Astrocyte (in vitro differentiated cells and primary cell): ENCODE data around the gene MLLT10. TPM values are rescaled to one million over a fixed set of nuclear protein-coding genes. Genes with fewer than 3 reads are reported as not detected.

Experiments
- DNase-seq: peaks from one replicate; pipeline ENCODE4 v3.0.0-alpha.2; 2010; ENCODE audit warnings: low read depth
- FAIRE-seq: peaks from 2 replicates; lab custom pipeline; 2011; peaks lifted over from hg19 to GRCh38; lab: Jason Lieb, UNC
- H2AFZ ChIP-seq: 2 replicates; pipeline ENCODE4 v1.6.0; 2012; ENCODE audit warnings: low read depth, low read length, inconsistent platforms
- H3K27ac ChIP-seq: 2 replicates; pipeline ENCODE4 v1.5.1; 2011; ENCODE audit warnings: low read depth, low read length, inconsistent platforms
- H3K27me3 ChIP-seq: 2 replicates; pipeline ENCODE4 v1.6.0; 2011; ENCODE audit warnings: low read length, inconsistent platforms; ENCODE audit not compliant: insufficient read depth
- H3K36me3 ChIP-seq: 2 replicates; pipeline ENCODE4 v1.5.1; 2011; ENCODE audit warnings: low read length, inconsistent platforms; ENCODE audit not compliant: insufficient read depth
- H3K4me1 ChIP-seq: 2 replicates; pipeline ENCODE4 v1.5.1; 2011; ENCODE audit warnings: low read length, inconsistent platforms; ENCODE audit not compliant: insufficient read depth
- H3K4me2 ChIP-seq: 2 replicates; pipeline ENCODE4 v1.6.0; 2012; ENCODE audit warnings: low read length, inconsistent platforms
- H3K4me3 ChIP-seq: 2 replicates; pipeline ENCODE4 v1.5.1; 2011; ENCODE audit warnings: low read depth, mild to moderate bottlenecking, low read length, inconsistent platforms; ENCODE audit not compliant: insufficient read depth
- H3K79me2 ChIP-seq: 2 replicates; pipeline ENCODE4 v1.6.0; 2012; ENCODE audit warnings: mild to moderate bottlenecking, low read length, inconsistent platforms; ENCODE audit not compliant: insufficient read depth
- H3K9ac ChIP-seq: 2 replicates; pipeline ENCODE4 v1.6.0; 2012; ENCODE audit warnings: mild to moderate bottlenecking, low read length, inconsistent platforms
- H3K9me3 ChIP-seq: 2 replicates; pipeline ENCODE4 v1.5.1; 2012; ENCODE audit warnings: low read depth, mild to moderate bottlenecking, low read length, inconsistent platforms; ENCODE audit not compliant: insufficient read depth
- H4K20me1 ChIP-seq: 2 replicates; pipeline ENCODE4 v1.6.0; 2012; ENCODE audit warnings: low read length, inconsistent platforms; ENCODE audit not compliant: insufficient read depth
- H3K27ac Mint-ChIP-seq: one replicate; pipeline ENCODE4 v1.8.0; 2021; ENCODE audit warnings: mild to moderate bottlenecking, mixed read lengths; ENCODE audit not compliant: unreplicated experiment
- H3K27me3 Mint-ChIP-seq: one replicate; pipeline ENCODE4 v1.8.0; 2021; ENCODE audit warnings: low read depth, mixed read lengths; ENCODE audit not compliant: unreplicated experiment
- H3K36me3 Mint-ChIP-seq: one replicate; pipeline ENCODE4 v1.8.0; 2021; ENCODE audit warnings: low read depth, mixed read lengths; ENCODE audit not compliant: unreplicated experiment
- H3K4me1 Mint-ChIP-seq: one replicate; pipeline ENCODE4 v1.8.0; 2021; ENCODE audit warnings: low read depth, mixed read lengths; ENCODE audit not compliant: unreplicated experiment
- H3K4me3 Mint-ChIP-seq: one replicate; pipeline ENCODE4 v1.8.0; 2021; ENCODE audit warnings: mild to moderate bottlenecking, moderate library complexity, mixed read lengths; ENCODE audit not compliant: unreplicated experiment
- H3K9me3 Mint-ChIP-seq: one replicate; pipeline ENCODE4 v1.8.0; 2021; ENCODE audit warnings: mild to moderate bottlenecking, mixed read lengths; ENCODE audit not compliant: unreplicated experiment
- CTCF ChIP-seq: IDR thresholded peaks from 2 replicates; pipeline ENCODE4 v1.5.1; 2011; ENCODE audit warnings: low read depth, mild to moderate bottlenecking, inconsistent platforms, low read length, moderate library complexity; ENCODE audit not compliant: insufficient read depth
- EZH2 ChIP-seq: IDR thresholded peaks from 2 replicates; pipeline ENCODE4 v1.6.1; 2012; ENCODE audit warnings: mild to moderate bottlenecking, low read length, inconsistent platforms; ENCODE audit not compliant: insufficient read depth
- total RNA-seq: library from RNA; stranded (reverse); gene quantifications from 2 replicates; pipeline ENCODE4 v1.2.1, GENCODE V29; 2021

Gene MLLT10
- total RNA-seq, 1 donor from 2014 or later = 46.9 TPM

GRCh38 chr10:21506351-21506750 is 27.7 kb upstream of the MLLT10 start:
- Mint-ChIP-seq H3K27ac (peak overlapping the region; percentile 44), H3K4me3 (no peak overlapping the region), H3K4me1 (peaks cover 42% of the 10 kb centered on the region), H3K36me3 (no peaks in the 10 kb centered on the region), H3K9me3 (no peaks in the 10 kb centered on the region), H3K27me3 (no peaks in the 10 kb centered on the region)
- Histone ChIP-seq H3K9ac (no peak overlapping the region), H2AFZ (no peak overlapping the region), H3K36me3 (no peaks in the 10 kb centered on the region), H3K27ac (no peak overlapping the region), H3K9me3 (no peaks in the 10 kb centered on the region), H4K20me1 (no peaks in the 10 kb centered on the region), H3K4me3 (no peak overlapping the region), H3K27me3 (no peaks in the 10 kb centered on the region), H3K4me1 (peaks cover 13% of the 10 kb centered on the region), H3K4me2 (no peak overlapping the region), H3K79me2 (no peaks in the 10 kb centered on the region)
- no peak for DNase-seq
- TF ChIP-seq EZH2 (no peak), CTCF (no peak)
- FAIRE-seq = no peak

GRCh38 chr10:21507150-21507549 is 26.9 kb upstream of the MLLT10 start:
- Histone ChIP-seq H3K79me2 (peaks cover 7% of the 10 kb centered on the region), H3K9ac (no peak overlapping the region), H4K20me1 (no peaks in the 10 kb centered on the region), H3K4me3 (no peak overlapping the region), H3K27me3 (no peaks in the 10 kb centered on the region), H2AFZ (no peak overlapping the region), H3K36me3 (no peaks in the 10 kb centered on the region), H3K4me1 (peaks cover 19% of the 10 kb centered on the region), H3K27ac (no peak overlapping the region), H3K9me3 (no peaks in the 10 kb centered on the region), H3K4me2 (peak overlapping the region; percentile 10)
- peaks cover 38% of the 10 kb centered on the region for H3K4me1 Mint-ChIP-seq
- DNase-seq = no peak
- H3K4me3 Mint-ChIP-seq = peak overlapping the region; percentile 12
- peak overlapping the region; percentile 50 for H3K27ac Mint-ChIP-seq
- no peaks in the 10 kb centered on the region for H3K9me3 Mint-ChIP-seq
- FAIRE-seq = no peak
- TF ChIP-seq CTCF (no peak), EZH2 (no peak)
- H3K27me3 Mint-ChIP-seq = no peaks in the 10 kb centered on the region
- no peaks in the 10 kb centered on the region for H3K36me3 Mint-ChIP-seq

- no peaks in the 10 kb centered on the region for H3K9me3 Mint-ChIP-seq
- Histone ChIP-seq H3K4me1 (peaks cover 31% of the 10 kb centered on the region), H3K4me2 (no peak overlapping the region), H3K27ac (no peak overlapping the region), H3K9me3 (no peaks in the 10 kb centered on the region), H3K79me2 (peaks cover 23% of the 10 kb centered on the region), H3K27me3 (no peaks in the 10 kb centered on the region), H2AFZ (peak overlapping the region; percentile 89), H3K36me3 (no peaks in the 10 kb centered on the region), H4K20me1 (no peaks in the 10 kb centered on the region), H3K4me3 (no peak overlapping the region), H3K9ac (no peak overlapping the region)
- peaks cover 42% of the 10 kb centered on the region for H3K4me1 Mint-ChIP-seq
- FAIRE-seq (peak; percentile 5), DNase-seq (no peak)
- H3K27ac Mint-ChIP-seq = peak overlapping the region; percentile 93
- no peak for TF ChIP-seq EZH2
- TF ChIP-seq CTCF = no peak
- no peaks in the 10 kb centered on the region for H3K27me3 Mint-ChIP-seq
- H3K4me3 Mint-ChIP-seq = peak overlapping the region; percentile 56
- H3K36me3 Mint-ChIP-seq = no peaks in the 10 kb centered on the region
These were observed 25.2 kb upstream of the MLLT10 start for GRCh38 chr10:21508706-21509331.
